ENCODE data around the gene ELMO2. TPM values are rescaled to one million over a fixed set of nuclear protein-coding genes. Genes with fewer than 3 reads are reported as not detected.

Gene ELMO2
- total RNA-seq, 6 donors from 2014 or later, result 36.4 to 103 (median 46.3) TPM

DNA sequence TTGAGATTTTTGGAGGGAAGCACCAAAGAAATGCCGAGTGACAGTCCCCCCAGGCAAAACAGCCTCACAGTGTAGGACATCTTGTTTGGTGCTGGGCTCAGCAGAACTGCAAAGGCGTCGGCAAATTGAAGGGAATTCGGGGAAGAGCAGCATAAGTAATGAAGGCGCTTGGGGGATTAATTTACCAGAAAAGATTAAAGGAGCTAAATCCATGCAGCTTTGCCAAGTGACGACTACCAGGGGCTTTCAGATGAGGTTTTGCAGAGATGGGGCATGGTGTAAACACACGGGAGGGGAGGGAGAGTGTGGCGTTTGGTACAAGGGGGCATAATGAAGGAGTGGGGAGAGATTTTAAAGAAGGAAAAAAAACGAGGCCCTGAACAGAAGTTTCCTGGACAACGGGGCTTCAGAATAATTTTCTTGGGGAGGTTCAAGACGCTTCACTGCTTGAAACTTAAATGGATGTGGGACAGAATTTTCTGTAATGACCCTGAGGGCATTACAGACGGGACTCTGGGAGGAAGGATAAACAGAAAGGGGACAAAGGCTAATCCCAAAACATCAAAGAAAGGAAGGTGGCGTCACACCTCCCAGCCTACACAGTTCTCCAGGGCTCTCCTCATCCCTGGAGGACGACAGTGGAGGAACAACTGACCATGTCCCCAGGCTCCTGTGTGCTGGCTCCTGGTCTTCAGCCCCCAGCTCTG lies 52.8 kb downstream of the ELMO2 start:
- peaks cover 11 to 27% (median 17%) of the 10 kb centered on the region in 4 donors for H3K4me1 ChIP-seq
- TF ChIP-seq POLR2A (IDR thresholded peaks at IDR 0.05), result no peak
- TF ChIP-seq, protein P1, sequence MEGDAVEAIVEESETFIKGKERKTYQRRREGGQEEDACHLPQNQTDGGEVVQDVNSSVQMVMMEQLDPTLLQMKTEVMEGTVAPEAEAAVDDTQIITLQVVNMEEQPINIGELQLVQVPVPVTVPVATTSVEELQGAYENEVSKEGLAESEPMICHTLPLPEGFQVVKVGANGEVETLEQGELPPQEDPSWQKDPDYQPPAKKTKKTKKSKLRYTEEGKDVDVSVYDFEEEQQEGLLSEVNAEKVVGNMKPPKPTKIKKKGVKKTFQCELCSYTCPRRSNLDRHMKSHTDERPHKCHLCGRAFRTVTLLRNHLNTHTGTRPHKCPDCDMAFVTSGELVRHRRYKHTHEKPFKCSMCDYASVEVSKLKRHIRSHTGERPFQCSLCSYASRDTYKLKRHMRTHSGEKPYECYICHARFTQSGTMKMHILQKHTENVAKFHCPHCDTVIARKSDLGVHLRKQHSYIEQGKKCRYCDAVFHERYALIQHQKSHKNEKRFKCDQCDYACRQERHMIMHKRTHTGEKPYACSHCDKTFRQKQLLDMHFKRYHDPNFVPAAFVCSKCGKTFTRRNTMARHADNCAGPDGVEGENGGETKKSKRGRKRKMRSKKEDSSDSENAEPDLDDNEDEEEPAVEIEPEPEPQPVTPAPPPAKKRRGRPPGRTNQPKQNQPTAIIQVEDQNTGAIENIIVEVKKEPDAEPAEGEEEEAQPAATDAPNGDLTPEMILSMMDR (IDR thresholded peaks at IDR 0.05), result no peak
- TF ChIP-seq EP300 (IDR thresholded peaks at IDR 0.05), result no peak
- TF ChIP-seq POLR2AphosphoS5 (IDR thresholded peaks at IDR 0.05), result no peak
- no peaks in the 10 kb centered on the region for H3K9me3 ChIP-seq
- peaks cover 0 to 50% (median 26%) of the 10 kb centered on the region in 4 donors for H3K36me3 ChIP-seq
- no peaks in the 10 kb centered on the region for H3K27me3 ChIP-seq
- no peak overlapping the region for H3K4me3 ChIP-seq
- no peak overlapping the region for H3K27ac ChIP-seq
- 81 to 85% methylated on average over 14 of the region's 14 CpGs for WGBS, 2 donors
- ATAC-seq (ENCODE audit: low FRiP score in 2 of 2) (no peak), DNase-seq (no peak)

GRCh38 chr20:46352370-46352938 lies 54.0 kb downstream of the ELMO2 start:
- ATAC-seq (ENCODE audit: low FRiP score in 2 of 2) (no peak), DNase-seq (no peak)
- Histone ChIP-seq H3K36me3 (peaks cover 0 to 53% (median 27%) of the 10 kb centered on the region in 4 donors), H3K4me3 (no peak overlapping the region), H3K4me1 (peaks cover 11 to 17% (median 14%) of the 10 kb centered on the region in 4 donors), H3K27ac (no peak overlapping the region), H3K27me3 (no peaks in the 10 kb centered on the region), H3K9me3 (no peaks in the 10 kb centered on the region)
- TF ChIP-seq POLR2AphosphoS5 (IDR thresholded peaks at IDR 0.05), result no peak
- no peak for TF ChIP-seq POLR2A (IDR thresholded peaks at IDR 0.05)
- TF ChIP-seq EP300 (IDR thresholded peaks at IDR 0.05), result no peak
- TF ChIP-seq, protein P1 (IDR thresholded peaks at IDR 0.05), result no peak
- WGBS, 2 donors, result 89% methylated on average over 18 of the region's 18 CpGs

DNA sequence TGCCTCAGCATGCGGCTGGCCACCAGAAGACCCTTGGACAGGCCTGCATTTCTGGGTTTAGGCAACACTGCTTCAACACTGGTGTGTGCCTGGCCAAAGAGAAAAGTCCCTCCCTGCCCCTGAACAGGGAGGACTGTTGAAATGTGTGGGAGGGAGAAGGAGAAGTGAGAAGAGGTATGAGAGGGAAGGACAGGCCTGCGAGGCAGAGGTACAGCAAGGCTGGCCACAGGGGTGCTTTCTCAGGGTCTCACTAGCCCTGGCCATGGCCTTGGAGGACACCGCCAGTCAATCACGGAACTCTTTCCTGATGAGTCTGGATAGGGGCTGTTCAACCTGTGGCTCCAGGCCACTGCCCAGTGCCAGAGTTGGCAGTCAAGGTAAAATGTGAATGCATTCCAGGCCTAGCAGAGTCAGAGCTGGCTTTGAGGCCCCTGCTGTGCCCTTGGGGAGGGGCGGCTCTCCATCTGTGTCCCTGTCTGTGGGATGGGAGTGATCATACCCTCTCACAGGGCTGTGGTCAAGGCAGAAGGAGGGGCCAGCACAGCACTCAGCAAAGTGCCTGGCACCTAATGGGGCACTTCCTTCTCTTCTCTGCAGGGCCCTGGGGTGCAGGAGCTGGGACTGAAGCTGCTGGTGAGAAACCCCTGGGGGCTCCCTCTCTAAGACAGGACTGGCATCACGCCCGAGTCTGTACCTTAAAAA lies 54.9 kb downstream of the ELMO2 start:
- ATAC-seq (ENCODE audit: low FRiP score in 2 of 2), result no peak
- WGBS, 2 donors, result 88 to 92% methylated on average over 6 to 7 of the region's 7 CpGs
- no peaks in the 10 kb centered on the region for H3K27me3 ChIP-seq
- H3K27ac ChIP-seq, result no peak overlapping the region
- peaks cover 2 to 8% (median 5%) of the 10 kb centered on the region in 4 donors for H3K4me1 ChIP-seq
- no peak for DNase-seq
- H3K9me3 ChIP-seq, result no peaks in the 10 kb centered on the region
- no peak overlapping the region for H3K4me3 ChIP-seq
- H3K36me3 ChIP-seq, result peaks cover 0 to 52% (median 29%) of the 10 kb centered on the region in 4 donors
- TF ChIP-seq POLR2AphosphoS5 (IDR thresholded peaks at IDR 0.05) (no peak), EP300 (IDR thresholded peaks at IDR 0.05) (no peak), POLR2A (IDR thresholded peaks at IDR 0.05) (no peak)
- TF ChIP-seq, protein P1 (IDR thresholded peaks at IDR 0.05), result no peak

GRCh38 chr20:46350986-46351267 lies 55.5 kb downstream of the ELMO2 start:
- peaks cover 0 to 58% (median 28%) of the 10 kb centered on the region in 4 donors for H3K36me3 ChIP-seq
- TF ChIP-seq, protein P1 (IDR thresholded peaks at IDR 0.05), result no peak
- TF ChIP-seq POLR2A (IDR thresholded peaks at IDR 0.05), result no peak
- WGBS, 2 donors, result 89 to 95% methylated on average over 4 to 8 of the region's 8 CpGs
- H3K4me1 ChIP-seq, result peaks cover 0 to 3% (median 0%) of the 10 kb centered on the region in 4 donors
- H3K27ac ChIP-seq, result no peak overlapping the region
- no peak overlapping the region for H3K4me3 ChIP-seq
- DNase-seq (peak in 1 of 2 donors; percentile 63), ATAC-seq (ENCODE audit: low FRiP score in 2 of 2) (no peak)
- H3K27me3 ChIP-seq, result no peaks in the 10 kb centered on the region
- H3K9me3 ChIP-seq, result no peaks in the 10 kb centered on the region

Data from upper lobe of left lung (tissue), 6 donors.